ENCODE measurements around the gene CEP126.
"Not testable (repeated sequence)": the region's sequence is repeated elsewhere in the genome, so short reads cannot be mapped to it uniquely, and the experiment has no call there.

The CEP126 gene

DNA sequence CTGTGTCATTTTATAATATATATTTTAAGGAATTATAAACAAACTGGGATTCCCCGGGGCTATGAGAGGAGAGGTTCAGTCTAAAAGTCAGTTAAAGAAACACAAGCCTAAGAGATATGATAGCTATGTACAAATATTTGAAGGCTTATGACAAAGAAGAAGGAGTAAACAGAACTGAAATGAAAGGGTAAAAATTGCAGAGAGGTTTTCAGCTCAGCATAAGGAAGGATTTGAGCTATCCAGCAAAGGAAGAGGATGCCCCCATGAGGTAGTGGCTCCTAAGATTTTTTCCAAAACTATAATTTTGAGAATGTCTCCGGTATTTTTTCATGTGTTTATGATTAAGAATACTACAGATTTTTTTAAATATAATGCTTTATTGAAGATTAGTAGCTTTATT is 59.4 kb downstream of the CEP126 start:
- H3K9me3 ChIP-seq (ENCODE audit: control insufficient read depth, low read length), result no peaks in the 10 kb centered on the region
- no peak overlapping the region for H3K9ac ChIP-seq
- no peaks in the 10 kb centered on the region for H3K27me3 ChIP-seq (ENCODE audit: control insufficient read depth, insufficient read depth, low read length)
- TF ChIP-seq CTCF (IDR thresholded peaks at IDR 0.05), result no peak
- H2AFZ ChIP-seq, result no peak overlapping the region
- H3K27ac ChIP-seq, result no peak overlapping the region
- H3K4me2 ChIP-seq (ENCODE audit: low read length), result no peak overlapping the region
- H3K79me2 ChIP-seq, result no peaks in the 10 kb centered on the region
- H3K36me3 ChIP-seq (ENCODE audit: control insufficient read depth, insufficient read depth, low read length), result no peaks in the 10 kb centered on the region
- H3K4me1 ChIP-seq, result no peaks in the 10 kb centered on the region
- no peak overlapping the region for H3K4me3 ChIP-seq (ENCODE audit: low read depth, low read length)

DNA sequence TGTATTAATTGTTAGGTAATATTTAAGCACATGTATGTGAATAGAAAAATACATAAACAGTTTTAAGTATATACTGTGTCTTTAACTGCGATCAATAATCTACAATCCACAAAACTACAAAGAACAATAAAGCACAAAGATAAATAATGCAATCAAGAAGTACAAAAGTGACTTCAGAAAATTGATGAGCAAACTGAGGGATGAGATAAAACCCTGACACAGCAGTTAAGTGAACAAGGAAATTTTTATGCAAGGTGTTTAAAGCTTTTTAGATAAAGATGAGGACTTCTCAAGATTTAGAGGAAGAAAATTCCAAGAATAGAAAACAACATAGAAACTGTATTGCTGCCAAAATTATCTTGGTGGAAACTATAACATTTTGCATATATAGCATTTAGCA is 60.0 kb downstream of the CEP126 start:
- no peak overlapping the region for H3K4me2 ChIP-seq (ENCODE audit: low read length)
- H2AFZ ChIP-seq, result no peak overlapping the region
- H3K79me2 ChIP-seq, result no peaks in the 10 kb centered on the region
- no peak overlapping the region for H3K9ac ChIP-seq
- TF ChIP-seq CTCF (IDR thresholded peaks at IDR 0.05), result no peak
- H3K36me3 ChIP-seq (ENCODE audit: control insufficient read depth, insufficient read depth, low read length), result no peaks in the 10 kb centered on the region
- H3K4me3 ChIP-seq (ENCODE audit: low read depth, low read length), result no peak overlapping the region
- no peaks in the 10 kb centered on the region for H3K9me3 ChIP-seq (ENCODE audit: control insufficient read depth, low read length)
- H3K27me3 ChIP-seq (ENCODE audit: control insufficient read depth, insufficient read depth, low read length), result no peaks in the 10 kb centered on the region
- no peak overlapping the region for H3K27ac ChIP-seq
- no peaks in the 10 kb centered on the region for H3K4me1 ChIP-seq

DNA sequence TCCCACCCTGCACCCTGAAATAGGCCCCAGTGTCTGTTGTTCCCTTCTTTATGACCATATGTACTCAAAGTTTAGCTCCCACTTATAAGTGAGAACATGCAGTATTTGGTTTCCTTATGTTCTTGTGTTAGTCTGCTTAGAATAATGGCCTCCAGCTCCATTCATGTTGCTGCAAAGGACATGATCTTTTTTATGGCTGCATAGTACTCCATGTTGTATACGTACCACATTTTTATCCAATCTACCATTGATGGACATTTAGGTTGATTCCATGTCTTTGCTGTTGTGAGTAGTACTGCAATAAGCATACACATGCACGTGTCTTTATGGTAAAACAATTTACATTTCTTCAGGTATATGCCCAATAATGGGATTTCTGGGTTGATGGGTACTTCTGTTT is 60.9 kb downstream of the CEP126 start:
- Histone ChIP-seq H3K9ac (no peak overlapping the region), H3K27me3 (ENCODE audit: control insufficient read depth, insufficient read depth, low read length) (no peaks in the 10 kb centered on the region), H3K27ac (no peak overlapping the region), H3K4me1 (no peaks in the 10 kb centered on the region), H3K4me3 (ENCODE audit: low read depth, low read length) (no peak overlapping the region), H2AFZ (no peak overlapping the region), H3K79me2 (no peaks in the 10 kb centered on the region), H3K4me2 (ENCODE audit: low read length) (no peak overlapping the region), H3K36me3 (ENCODE audit: control insufficient read depth, insufficient read depth, low read length) (no peaks in the 10 kb centered on the region), H3K9me3 (ENCODE audit: control insufficient read depth, low read length) (no peaks in the 10 kb centered on the region)
- TF ChIP-seq CTCF (IDR thresholded peaks at IDR 0.05), result no peak

- H3K36me3 ChIP-seq (ENCODE audit: control insufficient read depth, insufficient read depth, low read length), result no peaks in the 10 kb centered on the region
- H3K9ac ChIP-seq, result no peak overlapping the region
- no peak overlapping the region for H3K4me3 ChIP-seq (ENCODE audit: low read depth, low read length)
- H2AFZ ChIP-seq, result no peak overlapping the region
- TF ChIP-seq CTCF (IDR thresholded peaks at IDR 0.05), result no peak
- no peaks in the 10 kb centered on the region for H3K79me2 ChIP-seq
- no peaks in the 10 kb centered on the region for H3K9me3 ChIP-seq (ENCODE audit: control insufficient read depth, low read length)
- H3K27me3 ChIP-seq (ENCODE audit: control insufficient read depth, insufficient read depth, low read length), result no peaks in the 10 kb centered on the region
- no peaks in the 10 kb centered on the region for H3K4me1 ChIP-seq
- no peak overlapping the region for H3K27ac ChIP-seq
- no peak overlapping the region for H3K4me2 ChIP-seq (ENCODE audit: low read length)
Observed at GRCh38 chr11:101987370-101987769, 72.6 kb downstream of the CEP126 start.

DNA sequence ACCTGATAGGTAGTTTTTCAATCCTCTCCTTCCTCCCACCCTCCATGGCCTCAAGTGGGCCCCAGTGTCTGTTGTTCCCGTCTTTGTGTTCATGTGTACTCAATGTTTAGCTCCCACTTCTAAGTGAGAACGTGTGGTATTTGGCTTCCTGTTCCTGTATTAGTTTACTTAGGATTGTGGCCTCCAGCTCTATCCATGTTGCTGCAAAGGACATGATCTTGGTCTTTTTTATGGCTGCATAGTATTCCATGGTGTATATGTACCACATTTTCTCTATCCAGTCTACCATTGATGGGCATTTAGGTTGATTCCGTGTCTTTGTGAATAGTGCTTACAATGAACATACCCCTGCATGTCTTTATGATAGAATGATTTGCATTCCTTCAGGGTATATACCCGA is 78.4 kb downstream of the CEP126 start:
- Histone ChIP-seq H3K4me3 (ENCODE audit: low read depth, low read length) (no peak overlapping the region), H3K4me2 (ENCODE audit: low read length) (no peak overlapping the region), H2AFZ (no peak overlapping the region), H3K79me2 (no peaks in the 10 kb centered on the region), H3K9ac (no peak overlapping the region), H3K27me3 (ENCODE audit: control insufficient read depth, insufficient read depth, low read length) (no peaks in the 10 kb centered on the region), H3K4me1 (no peaks in the 10 kb centered on the region), H3K9me3 (ENCODE audit: control insufficient read depth, low read length) (no peaks in the 10 kb centered on the region), H3K36me3 (ENCODE audit: control insufficient read depth, insufficient read depth, low read length) (no peaks in the 10 kb centered on the region), H3K27ac (no peak overlapping the region)
- no peak for TF ChIP-seq CTCF (IDR thresholded peaks at IDR 0.05)

DNA sequence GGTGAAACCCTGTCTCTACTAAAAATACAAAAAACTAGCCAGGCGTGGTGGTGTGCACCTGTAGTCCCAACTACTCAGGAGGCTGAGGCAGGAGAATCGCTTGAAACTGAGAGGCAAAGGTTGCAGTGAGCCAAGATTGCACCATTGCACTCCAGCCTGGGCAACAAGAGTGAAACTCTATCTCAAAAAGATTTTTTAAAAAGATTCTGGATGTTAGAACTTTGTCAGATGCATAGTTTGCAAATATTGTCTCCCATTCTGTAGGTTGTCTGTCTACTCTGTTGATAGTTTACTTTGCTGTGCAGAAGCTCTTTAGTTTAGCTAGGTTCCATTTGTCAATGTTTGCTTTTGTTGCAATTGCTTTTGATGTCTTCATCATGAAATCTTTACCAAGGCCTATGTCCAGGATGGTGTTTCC is 79.3 kb downstream of the CEP126 start:
- not testable (repeated sequence) for H2AFZ ChIP-seq; H3K4me1 ChIP-seq; H3K9ac ChIP-seq; H3K27me3 ChIP-seq (ENCODE audit: control insufficient read depth, insufficient read depth, low read length); H3K9me3 ChIP-seq (ENCODE audit: control insufficient read depth, low read length); H3K27ac ChIP-seq; H3K4me2 ChIP-seq (ENCODE audit: low read length); H3K4me3 ChIP-seq (ENCODE audit: low read depth, low read length); H3K36me3 ChIP-seq (ENCODE audit: control insufficient read depth, insufficient read depth, low read length); H3K79me2 ChIP-seq

Data from parathyroid adenoma (tissue), 2 donors.